A549 (cell line): Measurements from ENCODE around the gene TUBGCP3. TPM values are rescaled to one million over a fixed set of nuclear protein-coding genes. Genes with fewer than 3 reads are reported as not detected.
A peak's percentile ranks its signal among the peaks of the same experiment; 100 is the strongest.

Experiments
- ATAC-seq, 2 experiments: fragments of 200-7000 bp in 1 of 2; fragments of >200 bp in 1 of 2; cut with Nextera tagmentation in 1 of 2; cut with Tn5 transposase in 1 of 2; 3 replicates each; pipeline versions ENCODE4 v1.8.0 to v1.9.1; 2018 to 2020; ENCODE audit warnings: mild to moderate bottlenecking in 1 of 2, moderate library complexity in 1 of 2
- CTCF ChIA-PET: fragments of 300-600 bp; sonication (Branson Sonifier 250); formaldehyde crosslinking; extraction: SDS; loops from one replicate; lab custom pipeline; 2021; ENCODE audit warnings: antibody characterized with exemption, inconsistent platforms; lab: Yijun Ruan, JAX
- POLR2A ChIA-PET: fragments of 350-600 bp; formaldehyde crosslinking; extraction: SDS; loops from one replicate; lab custom pipeline; 2021; ENCODE audit warnings: antibody characterized with exemption, inconsistent platforms; lab: Yijun Ruan, JAX
- DNase-seq, 2 experiments: peaks; one replicate each; pipeline versions ENCODE4 v3.0.0 to v3.0.0-alpha.2; 2011 to 2016; ENCODE audit warnings: low read depth in 1 of 2, low spot score in 1 of 2
- FAIRE-seq: peaks from 2 replicates; lab custom pipeline; 2011; peaks lifted over from hg19 to GRCh38; lab: Jason Lieb, UNC
- H3K27ac ChIP-seq, 2 experiments: fragments of >200 bp; sonication (Bioruptor Twin); formaldehyde crosslinking; 3 replicates each; pipeline ENCODE4 v1.5.1; 2016 to 2017
- H3K4me1 ChIP-seq: fragments of >200 bp; sonication (Bioruptor Twin); formaldehyde crosslinking; 3 replicates; pipeline ENCODE4 v1.6.1; 2016
- H3K4me2 ChIP-seq: fragments of >200 bp; sonication (Bioruptor Twin); formaldehyde crosslinking; 3 replicates; pipeline ENCODE4 v1.6.1; 2016
- H3K4me3 ChIP-seq: fragments of >200 bp; sonication (Bioruptor Twin); formaldehyde crosslinking; 3 replicates; pipeline ENCODE4 v1.5.1; 2016
- H3K9me3 ChIP-seq: fragments of >200 bp; sonication (Bioruptor Twin); formaldehyde crosslinking; 3 replicates; pipeline ENCODE4 v1.6.1; 2016
- ATOH8 ChIP-seq: fragments of 250-450 bp; sonication (Bioruptor Pico); IDR thresholded peaks from 2 replicates; pipeline ENCODE4 v1.5.0; 2020; ENCODE audit warnings: low read depth, mild to moderate bottlenecking, moderate library complexity
- BCL3 ChIP-seq: fragments of >200 bp; sonication (Bioruptor Twin); formaldehyde crosslinking; IDR thresholded peaks from 3 replicates; pipeline ENCODE4 v1.6.1; 2016
- CBX2 ChIP-seq: fragments of 200-600 bp; sonication (generic); IDR thresholded peaks from 2 replicates; pipeline ENCODE4 v1.6.1; 2016; ENCODE audit warnings: low read depth, mild to moderate bottlenecking, borderline replicate concordance
- CEBPB ChIP-seq, 2 experiments: fragments of >200 bp in 1 of 2; sonication (Bioruptor Twin) in 1 of 2; formaldehyde crosslinking in 1 of 2; IDR thresholded peaks; 2 replicates each; pipeline ENCODE4 v1.6.1; 2012 to 2016
- CHD4 ChIP-seq: fragments of 200-600 bp; sonication (generic); IDR thresholded peaks from 2 replicates; pipeline ENCODE4 v1.6.1; 2016; ENCODE audit warnings: antibody characterized with exemption, mild to moderate bottlenecking, borderline replicate concordance
- ELK1 ChIP-seq: fragments of 150-350 bp; IDR thresholded peaks from 2 replicates; pipeline ENCODE4 v1.6.1; 2014; ENCODE audit warnings: low read depth, mild to moderate bottlenecking, low read length
- ESRRA ChIP-seq: fragments of 150-350 bp; IDR thresholded peaks from 2 replicates; pipeline ENCODE4 v1.6.1; 2014; ENCODE audit warnings: mild to moderate bottlenecking, low read length, borderline replicate concordance
- FOSL2 ChIP-seq, 2 experiments: fragments of 450-650 bp in 1 of 2; fragments of >200 bp in 1 of 2; sonication (Bioruptor Twin) in 1 of 2; formaldehyde crosslinking; IDR thresholded peaks; 2 replicates each; pipeline versions ENCODE4 v1.5.0 to v1.6.1; 2016 to 2020; ENCODE audit warnings: mild to moderate bottlenecking in 1 of 2, moderate library complexity in 1 of 2
- GATA3 ChIP-seq: IDR thresholded peaks from 2 replicates; pipeline ENCODE4 v1.6.1; 2012; ENCODE audit warnings: borderline replicate concordance
- HMGXB4 ChIP-seq: fragments of 250-450 bp; sonication (Bioruptor Pico); IDR thresholded peaks from 2 replicates; pipeline ENCODE4 v1.5.0; 2021; ENCODE audit warnings: mild to moderate bottlenecking, moderate library complexity, borderline replicate concordance
- HOXA7 ChIP-seq: fragments of 250-450 bp; sonication (Bioruptor Pico); IDR thresholded peaks from 2 replicates; pipeline ENCODE4 v1.5.0; 2020; ENCODE audit warnings: mild to moderate bottlenecking, moderate library complexity
- HOXB5 ChIP-seq: fragments of 250-450 bp; sonication (Bioruptor Pico); IDR thresholded peaks from 2 replicates; pipeline ENCODE4 v1.5.0; 2020; ENCODE audit warnings: mild to moderate bottlenecking, moderate library complexity
- KDM1A ChIP-seq: fragments of 200-600 bp; sonication (generic); IDR thresholded peaks from 2 replicates; pipeline ENCODE4 v1.6.1; 2016; ENCODE audit warnings: low read depth, mild to moderate bottlenecking
- KDM5A ChIP-seq: fragments of 200-600 bp; sonication (generic); IDR thresholded peaks from 2 replicates; pipeline ENCODE4 v1.6.1; 2016; ENCODE audit warnings: antibody characterized with exemption, mild to moderate bottlenecking
- MAZ ChIP-seq: fragments of 150-350 bp; IDR thresholded peaks from 2 replicates; pipeline ENCODE4 v1.6.1; 2014; ENCODE audit warnings: antibody characterized with exemption, low read depth, low read length, borderline replicate concordance
- NPAS2 ChIP-seq: fragments of 250-450 bp; sonication (Bioruptor Pico); IDR thresholded peaks from 2 replicates; pipeline ENCODE4 v1.8.0; 2022; ENCODE audit warnings: mild to moderate bottlenecking, moderate library complexity, borderline replicate concordance
- POLR2A ChIP-seq: IDR thresholded peaks from 2 replicates; pipeline ENCODE4 v1.6.1; 2012; ENCODE audit warnings: mild to moderate bottlenecking, low read length
- RCOR1 ChIP-seq: fragments of 150-350 bp; IDR thresholded peaks from 2 replicates; pipeline ENCODE4 v1.6.1; 2014; ENCODE audit warnings: antibody characterized with exemption, low read length, low read depth
- SREBF2 ChIP-seq: fragments of 450-650 bp; IDR thresholded peaks from 2 replicates; pipeline ENCODE4 v1.6.1; 2014; ENCODE audit warnings: mild to moderate bottlenecking, moderate library complexity
- ZFP36 ChIP-seq: fragments of 450-650 bp; IDR thresholded peaks from 2 replicates; pipeline ENCODE4 v1.6.1; 2014; ENCODE audit warnings: borderline replicate concordance; ENCODE audit not compliant: partially characterized antibody
- WGBS: methylation state at CpG from one replicate; pipeline ENCODE4 v1.1.6; 2017; ENCODE audit errors: missing lambda C conversion rate; 5-methylcytosine and 5-hydroxymethylcytosine counted together
- polyA plus RNA-seq, 4 experiments: library from polyadenylated mRNA; depleted of rRNA in 3 of 4; stranded (reverse); fragments of >200 nt; fragmentation: RNase III in 1 of 4; extraction: RNeasy Plus Mini Kit Qiagen cat#74134 plus additional on column Dnase treatment in 1 of 4; gene quantifications; 2 replicates in 3 of 4; 3 replicates in 1 of 4; pipeline ENCODE4 v1.2.3, GENCODE V29; 2011 to 2017
- TF ChIP-seq, protein P1 (sequence below): IDR thresholded peaks from 2 replicates; pipeline ENCODE4 v1.6.1; 2012; ENCODE audit warnings: low read depth, borderline replicate concordance
- TF ChIP-seq, protein P2 (sequence below): fragments of >200 bp; sonication (Bioruptor Twin); formaldehyde crosslinking; IDR thresholded peaks from 2 replicates; pipeline ENCODE4 v1.6.1; 2016

The TUBGCP3 gene
- polyA plus RNA-seq, 2 of the 4 experiments (the other 2 are of a cell fraction) = 15.9 to 21.3 TPM

DNA sequence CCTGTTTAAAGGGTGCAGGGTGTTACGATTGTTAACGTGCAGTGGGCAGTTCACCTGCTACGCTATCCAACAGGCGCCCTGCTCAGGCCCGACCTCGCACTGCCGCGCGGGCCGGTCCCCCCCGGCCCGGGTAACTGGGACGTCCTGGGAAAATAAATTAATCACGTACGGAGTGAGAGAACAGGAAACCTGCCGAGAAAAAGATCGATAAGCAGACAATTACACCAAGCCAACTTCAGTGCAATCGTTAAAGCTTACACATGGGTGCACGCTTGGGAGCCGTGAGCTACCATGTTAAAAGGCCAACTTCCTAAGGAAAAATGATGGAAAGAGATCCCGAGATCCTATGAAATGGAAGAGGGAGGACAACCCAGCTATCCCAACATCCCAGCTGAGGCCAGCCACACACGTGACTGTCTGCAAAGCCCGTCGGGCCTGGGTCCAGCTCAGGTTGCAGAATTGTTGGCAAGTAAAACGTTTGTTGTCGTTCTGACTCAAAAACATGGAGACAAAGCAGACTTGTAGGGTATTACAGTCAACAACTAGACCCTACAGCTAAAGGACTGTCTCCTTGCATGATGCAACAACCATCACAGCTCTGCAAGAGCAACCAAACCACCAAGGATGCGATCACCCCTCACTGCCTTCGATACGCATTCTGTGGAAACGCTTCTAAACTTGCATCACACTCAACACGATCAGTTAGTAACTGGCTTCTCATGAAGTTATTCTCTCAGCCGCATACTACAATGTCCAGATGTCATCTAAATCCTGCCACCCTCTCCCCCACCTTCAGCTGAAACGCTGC, 741 bp upstream of the TUBGCP3 start:
- Histone ChIP-seq H3K9me3 (no peaks in the 10 kb centered on the region), H3K27ac (peak overlapping the region; percentile 100), H3K4me1 (peaks cover 8% of the 10 kb centered on the region; the same call in 1 of the 3 replicates), H3K4me3 (peak overlapping the region; percentile 100), H3K4me2 (peak overlapping the region; percentile 96)
- WGBS = 83% methylated on average over 33 of the region's 33 CpGs
- ATAC-seq (no peak), DNase-seq (no peak), FAIRE-seq (no peak)
- TF ChIP-seq HOXB5 (CRISPR knock-in tag) (no peak), ESRRA (no peak), ATOH8 (no peak), CHD4 (no peak), ELK1 (no peak), HOXA7 (CRISPR knock-in tag) (no peak), MAZ (no peak)
- TF ChIP-seq, protein P1, sequence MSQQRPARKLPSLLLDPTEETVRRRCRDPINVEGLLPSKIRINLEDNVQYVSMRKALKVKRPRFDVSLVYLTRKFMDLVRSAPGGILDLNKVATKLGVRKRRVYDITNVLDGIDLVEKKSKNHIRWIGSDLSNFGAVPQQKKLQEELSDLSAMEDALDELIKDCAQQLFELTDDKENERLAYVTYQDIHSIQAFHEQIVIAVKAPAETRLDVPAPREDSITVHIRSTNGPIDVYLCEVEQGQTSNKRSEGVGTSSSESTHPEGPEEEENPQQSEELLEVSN = no peak
- ChIA-PET CTCF (interaction anchor here (2.8 kb wide), 1 partner anchor 17 kb away, joined by 12 read pairs; no protein-coding TSS in a partner anchor), POLR2A (interaction anchor here (2.0 kb wide), 1 partner anchor 20 kb away, joined by 4 read pairs; no protein-coding TSS in a partner anchor)

DNA sequence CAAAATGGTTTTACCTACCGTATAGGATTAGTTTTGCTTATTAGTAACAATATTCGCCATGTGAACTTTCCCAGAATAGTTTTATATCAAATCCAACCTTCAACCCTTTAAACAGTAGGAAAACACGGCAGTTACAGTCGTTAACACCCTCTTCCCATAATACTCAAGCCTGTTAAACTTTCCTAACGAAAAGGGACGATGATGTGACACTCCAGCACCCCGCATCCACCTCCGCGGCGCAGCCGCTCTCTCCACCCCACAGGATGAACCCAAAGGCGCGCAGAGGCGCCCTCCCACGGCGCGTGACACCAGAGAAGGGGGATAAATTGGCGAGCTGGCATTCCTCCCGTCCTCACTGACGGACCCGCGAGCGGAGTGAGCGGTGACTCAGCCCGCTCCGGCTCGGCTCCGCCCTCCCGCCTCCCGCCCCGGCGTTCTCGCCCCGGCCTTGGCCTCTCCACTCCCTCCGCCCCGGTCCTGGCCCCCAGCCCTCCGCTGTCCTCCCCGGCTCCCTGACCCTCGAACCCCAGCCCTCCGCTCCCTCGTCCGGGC, 665 bp downstream of the TUBGCP3 start:
- CTCF ChIA-PET = interaction anchor here (0.6 kb wide), 1 partner anchor 18 kb away, joined by 3 read pairs; no protein-coding TSS in a partner anchor

GRCh38 chr13:112586334-112586960, 1.5 kb downstream of the TUBGCP3 start:
- no peak for FAIRE-seq
- Histone ChIP-seq H3K4me2 (peak overlapping the region; percentile 96), H3K4me3 (peak overlapping the region; percentile 100), H3K4me1 (peaks cover 8% of the 10 kb centered on the region; the same call in 1 of the 3 replicates), H3K9me3 (no peaks in the 10 kb centered on the region), H3K27ac (peak overlapping the region in 1 of 2 experiments; percentile 100; a peak in 2 of 6 replicates)
- 79% methylated on average over 6 of the region's 6 CpGs for WGBS
- POLR2A ChIA-PET = no interaction called here
- TF ChIP-seq CBX2 = no peak
- no peak for TF ChIP-seq SREBF2
- TF ChIP-seq GATA3 = no peak
- no peak for TF ChIP-seq HMGXB4 (CRISPR knock-in tag)
- no peak for TF ChIP-seq POLR2A
- no peak for TF ChIP-seq ZFP36
- no peak for TF ChIP-seq NPAS2
- TF ChIP-seq, protein P2, sequence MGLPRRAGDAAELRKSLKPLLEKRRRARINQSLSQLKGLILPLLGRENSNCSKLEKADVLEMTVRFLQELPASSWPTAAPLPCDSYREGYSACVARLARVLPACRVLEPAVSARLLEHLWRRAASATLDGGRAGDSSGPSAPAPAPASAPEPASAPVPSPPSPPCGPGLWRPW = no peak
- no peak for TF ChIP-seq CEBPB (IDR thresholded peaks at IDR 0.05)
- TF ChIP-seq CHD4 = no peak
- no peak for TF ChIP-seq RCOR1
- TF ChIP-seq KDM5A = no peak
- CTCF ChIA-PET = no interaction called here
- no peak for DNase-seq
- no peak for ATAC-seq

More for the DNA sequence above, 665 bp downstream of the TUBGCP3 start:
- H3K4me2 ChIP-seq = peak overlapping the region; percentile 96
- H3K4me3 ChIP-seq = peak overlapping the region; percentile 100
- peaks cover 8% of the 10 kb centered on the region; the same call in 1 of the 3 replicates for H3K4me1 ChIP-seq
- TF ChIP-seq POLR2A (peak; percentile 44; the same call in 1 of the 2 replicates), BCL3 (no peak), KDM1A (no peak), FOSL2 (IDR thresholded peaks at IDR 0.05) (no peak), FOSL2 (CRISPR knock-in tag; IDR thresholded peaks at IDR 0.05) (peak; percentile 61)
- TF ChIP-seq, all 56 proteins: peak for 2
- ATAC-seq (peak; percentile 92 to 94), DNase-seq (peak; percentile 69 to 84), FAIRE-seq (no peak)
- under 1% methylated on average over 17 of the region's 42 CpGs for WGBS
- POLR2A ChIA-PET = interaction anchor here (2.0 kb wide), 1 partner anchor 18 kb away, joined by 4 read pairs; no protein-coding TSS in a partner anchor
- Histone ChIP-seq H3K9me3 (no peaks in the 10 kb centered on the region), H3K27ac (peak overlapping the region; percentile 100)
